Activated naive CD8-positive, alpha-beta T cell treated with anti-CD3 and anti-CD28 coated beads, Interleukin-2, amount 10 ng/mL, durations not matched to agents 7 days and 5 days (primary cell): ENCODE data around the gene KRTAP10-5. TPM values are rescaled to one million over a fixed set of nuclear protein-coding genes. Genes with fewer than 3 reads are reported as not detected.
"Not testable (repeated sequence)": the region's sequence is repeated elsewhere in the genome, so short reads cannot be mapped to it uniquely, and the experiment has no call there.

Source experiments
- ATAC-seq: fragments of 150-1000 bp; cut with Tn5 transposase; one replicate; pipeline ENCODE4 v1.10.0; 2021; ENCODE audit warnings: low read depth, moderate library complexity
- POLR2A ChIA-PET: fragments of 350-600 bp; sonication (Branson Sonifier 250); formaldehyde crosslinking; loops from one replicate; lab custom pipeline; 2021; ENCODE audit warnings: antibody characterized with exemption; lab: Charles Lee
- DNase-seq: peaks from one replicate; pipeline ENCODE4 v3.0.0; 2021
- H3K27ac Mint-ChIP-seq: one replicate; pipeline ENCODE4 v1.8.0; 2022; ENCODE audit warnings: mild to moderate bottlenecking, mixed read lengths
- H3K27me3 Mint-ChIP-seq: one replicate; pipeline ENCODE4 v1.8.0; 2022; ENCODE audit warnings: mild to moderate bottlenecking, moderate library complexity, mixed read lengths
- H3K36me3 Mint-ChIP-seq: one replicate; pipeline ENCODE4 v1.8.0; 2021; ENCODE audit warnings: mild to moderate bottlenecking, mixed read lengths
- H3K4me1 Mint-ChIP-seq: one replicate; pipeline ENCODE4 v1.8.0; 2021; ENCODE audit warnings: mixed read lengths
- H3K4me3 Mint-ChIP-seq: one replicate; pipeline ENCODE4 v1.8.0; 2022; ENCODE audit warnings: mild to moderate bottlenecking, moderate library complexity, mixed read lengths
- H3K9me3 Mint-ChIP-seq: one replicate; pipeline ENCODE4 v1.8.0; 2021; ENCODE audit warnings: mixed read lengths
- total RNA-seq, 2 experiments: library from RNA; stranded (reverse); gene quantifications; one replicate each; pipeline ENCODE4 v1.2.3, GENCODE V29; 2021

Gene KRTAP10-5, protein sequence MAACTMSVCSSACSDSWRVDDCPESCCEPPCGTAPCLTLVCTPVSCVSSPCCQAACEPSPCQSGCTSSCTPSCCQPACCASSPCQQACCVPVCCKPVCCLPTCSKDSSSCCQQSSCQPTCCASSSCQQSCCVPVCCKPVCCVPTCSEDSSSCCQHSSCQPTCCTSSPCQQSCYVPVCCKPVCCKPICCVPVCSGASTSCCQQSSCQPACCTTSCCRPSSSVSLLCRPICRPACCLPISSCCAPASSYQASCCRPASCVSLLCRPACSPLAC
- not detected for total RNA-seq

DNA sequence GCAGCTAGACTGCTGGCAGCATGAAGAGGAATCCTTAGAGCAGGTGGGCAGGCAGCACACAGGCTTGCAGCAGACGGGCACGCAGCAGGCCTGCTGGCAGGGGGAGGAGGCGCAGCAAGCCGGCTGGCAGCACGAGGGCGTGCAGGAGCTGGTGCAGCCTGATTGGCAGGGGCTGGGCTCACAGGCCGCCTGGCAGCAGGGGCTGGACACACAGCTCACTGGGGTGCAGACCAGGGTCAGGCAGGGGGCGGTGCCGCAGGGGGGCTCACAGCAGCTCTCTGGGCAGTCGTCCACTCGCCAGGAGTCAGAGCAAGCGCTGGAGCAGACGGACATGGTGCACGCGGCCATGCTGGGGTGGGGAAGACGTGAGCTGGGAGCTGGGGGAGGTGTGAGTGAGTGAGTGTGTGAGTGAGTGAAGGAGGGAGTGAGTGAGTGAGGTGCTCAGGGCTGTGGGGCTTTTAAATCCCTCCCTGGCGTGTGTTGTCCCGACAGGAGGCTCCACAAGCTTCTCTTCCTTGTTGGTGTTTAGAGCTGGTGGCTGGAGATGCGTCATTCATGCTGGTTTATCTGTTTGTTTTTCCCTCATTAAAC is at the start of gene KRTAP10-5:
Gene KRTAP10-5, minus strand, starts transcription at position 374 of the 591 bp plus-strand sequence. Its CDS starts 26 bp downstream, at position 348.
- POLR2A ChIA-PET, H3K4me1 Mint-ChIP-seq, H3K4me3 Mint-ChIP-seq, H3K27ac Mint-ChIP-seq, ATAC-seq, DNase-seq, H3K36me3 Mint-ChIP-seq: not testable (repeated sequence)
- Mint-ChIP-seq H3K27me3 (peaks cover 11% of the 10 kb centered on the region), H3K9me3 (peaks cover 31% of the 10 kb centered on the region)

DNA sequence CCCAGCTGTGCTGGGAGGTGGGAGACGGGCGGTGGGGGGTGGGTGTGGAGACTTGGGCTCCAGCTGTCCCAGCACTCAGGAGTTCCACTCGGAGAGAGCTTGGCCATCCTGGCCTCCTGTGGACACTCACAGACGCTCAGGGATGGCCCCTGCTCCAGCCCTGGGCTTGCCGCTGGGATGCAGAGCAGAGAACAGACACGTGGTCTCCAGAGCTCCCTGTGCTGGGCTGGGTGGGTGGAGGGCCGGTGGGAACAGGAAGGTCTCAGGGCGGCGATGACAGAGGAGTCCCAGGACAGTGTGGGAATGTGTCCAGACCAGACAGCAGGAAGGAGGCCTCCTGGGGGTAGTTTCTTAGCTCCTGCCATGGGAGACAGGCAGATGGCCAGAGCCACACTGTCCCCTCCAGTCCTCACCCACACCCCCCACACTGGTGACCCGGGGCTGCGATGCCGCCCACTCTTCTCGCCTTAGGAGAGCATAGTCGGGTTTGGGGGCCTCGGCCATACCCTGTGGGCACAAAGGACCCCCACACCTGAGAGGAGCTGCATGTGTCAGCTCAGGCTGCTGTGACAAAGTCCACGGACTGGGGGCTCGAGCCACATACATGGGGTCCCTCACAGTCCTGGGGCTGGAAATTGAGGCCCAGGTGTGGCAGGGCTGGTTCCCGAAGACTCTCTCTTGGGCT is 48.4 kb upstream of the KRTAP10-5 start:
- no peaks in the 10 kb centered on the region for H3K27me3 Mint-ChIP-seq
- ATAC-seq (no peak), DNase-seq (no peak)
- H3K9me3 Mint-ChIP-seq, result peaks cover 39% of the 10 kb centered on the region
- H3K27ac Mint-ChIP-seq, result no peak overlapping the region
- peaks cover 8% of the 10 kb centered on the region for H3K4me1 Mint-ChIP-seq
- POLR2A ChIA-PET, result interaction anchor here (0.5 to 1.2 kb wide), 2 partner anchors 10 to 81 kb away, joined by 3 to 4 read pairs; no protein-coding TSS in a partner anchor
- H3K4me3 Mint-ChIP-seq, result no peak overlapping the region
- peaks cover 18% of the 10 kb centered on the region for H3K36me3 Mint-ChIP-seq

DNA sequence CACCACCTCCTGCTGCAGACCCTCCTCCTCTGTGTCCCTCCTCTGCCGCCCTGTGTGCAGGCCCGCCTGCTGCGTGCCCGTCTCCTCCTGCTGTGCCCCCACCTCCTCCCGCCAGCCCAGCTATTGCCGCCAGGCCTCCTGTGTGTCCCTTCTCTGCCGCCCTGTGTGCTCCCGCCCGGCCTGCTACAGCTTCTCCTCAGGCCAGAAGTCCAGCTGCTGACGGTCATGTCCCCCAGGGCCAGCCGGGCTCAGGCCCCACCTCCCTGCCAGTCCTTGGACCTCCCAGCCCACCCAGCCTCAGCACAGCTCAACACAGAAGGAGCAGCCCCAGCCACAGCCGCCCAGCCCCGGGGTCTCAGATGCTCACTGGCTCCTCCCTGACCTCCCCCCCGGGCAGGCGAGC is 47.4 kb upstream of the KRTAP10-5 start:
- ATAC-seq, H3K4me1 Mint-ChIP-seq, H3K27ac Mint-ChIP-seq, POLR2A ChIA-PET, DNase-seq, H3K4me3 Mint-ChIP-seq, H3K27me3 Mint-ChIP-seq: not testable (repeated sequence)
- H3K36me3 Mint-ChIP-seq, result peaks cover 19% of the 10 kb centered on the region
- peaks cover 37% of the 10 kb centered on the region for H3K9me3 Mint-ChIP-seq

DNA sequence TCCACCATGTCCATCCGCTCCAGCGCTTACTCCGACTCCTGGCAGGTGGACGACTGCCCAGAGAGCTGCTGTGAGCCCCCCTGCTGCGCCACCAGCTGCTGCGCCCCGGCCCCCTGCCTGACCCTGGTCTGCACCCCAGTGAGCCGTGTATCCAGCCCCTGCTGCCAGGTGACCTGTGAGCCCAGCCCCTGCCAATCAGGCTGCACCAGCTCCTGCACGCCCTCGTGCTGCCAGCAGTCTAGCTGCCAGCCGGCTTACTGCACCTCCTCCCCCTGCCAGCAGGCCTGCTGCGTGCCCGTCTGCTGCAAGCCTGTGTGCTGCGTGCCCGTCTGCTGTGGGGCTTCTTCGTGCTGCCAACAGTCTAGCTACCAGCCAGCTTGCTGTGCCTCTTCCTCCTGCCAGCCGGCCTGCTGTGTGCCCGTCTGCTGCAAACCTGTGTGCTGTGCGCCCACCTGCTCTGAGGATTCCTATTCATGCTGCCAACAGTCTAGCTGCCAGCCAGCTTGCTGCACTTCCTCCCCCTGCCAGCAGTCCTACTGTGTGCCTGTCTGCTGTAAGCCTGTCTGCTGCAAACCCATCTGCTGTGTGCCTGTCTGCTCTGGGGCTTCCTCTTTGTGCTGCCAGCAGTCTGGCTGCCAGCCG is 46.9 kb upstream of the KRTAP10-5 start:
- H3K4me3 Mint-ChIP-seq, DNase-seq, ATAC-seq, POLR2A ChIA-PET, H3K27me3 Mint-ChIP-seq, H3K4me1 Mint-ChIP-seq, H3K27ac Mint-ChIP-seq: not testable (repeated sequence)
- H3K36me3 Mint-ChIP-seq, result peaks cover 19% of the 10 kb centered on the region
- peaks cover 40% of the 10 kb centered on the region for H3K9me3 Mint-ChIP-seq

DNA sequence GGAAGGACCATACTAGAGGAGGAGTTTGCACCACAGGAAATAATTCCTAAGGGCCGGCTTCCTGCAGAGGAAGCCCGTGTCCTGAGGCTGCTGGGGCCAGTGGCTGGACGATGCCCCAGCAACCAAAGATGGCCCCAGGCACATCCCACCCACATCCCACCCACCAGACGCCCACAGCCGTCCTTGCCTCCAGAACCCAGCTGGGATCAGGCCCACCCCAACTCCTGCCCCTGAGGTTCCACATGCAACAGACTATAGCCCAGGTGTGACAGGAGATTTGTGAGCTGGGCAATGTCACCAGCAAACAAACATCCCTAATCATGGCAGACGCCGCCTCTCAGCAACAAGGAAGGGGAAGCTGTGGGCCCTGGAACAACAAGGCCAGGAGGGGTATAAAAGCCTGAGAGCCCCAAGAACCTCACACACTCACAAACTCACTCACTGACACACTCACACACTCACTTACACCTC is 46.3 kb upstream of the KRTAP10-5 start, which contains the start of gene KRTAP10-9:
Gene KRTAP10-9, plus strand, starts transcription at position 421 of the 471 bp plus-strand sequence. CDS start 79 bp downstream, outside the sequence.
- POLR2A ChIA-PET, result no interaction called here
- Mint-ChIP-seq H3K36me3 (peaks cover 19% of the 10 kb centered on the region), H3K9me3 (peaks cover 39% of the 10 kb centered on the region), H3K4me1 (peaks cover 8% of the 10 kb centered on the region), H3K27me3 (no peaks in the 10 kb centered on the region), H3K27ac (peak within 1 kb of the TSS; percentile 32), H3K4me3 (no peak within 1 kb of the TSS)
- ATAC-seq (no peak), DNase-seq (no peak)

DNA sequence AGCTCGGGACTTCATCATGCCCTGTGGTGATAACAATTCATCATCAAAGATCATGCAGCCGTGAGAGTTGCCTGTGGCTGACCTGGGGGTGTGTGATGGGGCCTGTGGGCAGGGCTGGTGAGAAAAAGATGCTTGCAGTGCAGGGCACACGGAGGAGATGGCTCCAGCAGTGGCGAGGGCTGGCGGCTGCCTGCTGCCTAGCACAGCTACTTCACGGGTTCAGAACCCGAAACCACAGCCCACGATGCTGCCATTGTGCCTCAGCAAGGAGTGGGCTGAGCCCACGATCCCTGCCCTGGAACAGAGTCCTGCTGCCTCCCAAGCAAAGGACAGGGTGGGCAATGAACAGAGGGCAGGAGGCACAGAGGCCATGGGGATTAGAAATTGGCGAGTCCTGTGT is 45.9 kb upstream of the KRTAP10-5 start:
- Mint-ChIP-seq H3K4me3 (no peak overlapping the region), H3K9me3 (peaks cover 37% of the 10 kb centered on the region), H3K27ac (peak overlapping the region; percentile 32), H3K27me3 (no peaks in the 10 kb centered on the region), H3K36me3 (peaks cover 19% of the 10 kb centered on the region), H3K4me1 (peaks cover 8% of the 10 kb centered on the region)
- ATAC-seq (no peak), DNase-seq (no peak)
- POLR2A ChIA-PET, result no interaction called here

DNA sequence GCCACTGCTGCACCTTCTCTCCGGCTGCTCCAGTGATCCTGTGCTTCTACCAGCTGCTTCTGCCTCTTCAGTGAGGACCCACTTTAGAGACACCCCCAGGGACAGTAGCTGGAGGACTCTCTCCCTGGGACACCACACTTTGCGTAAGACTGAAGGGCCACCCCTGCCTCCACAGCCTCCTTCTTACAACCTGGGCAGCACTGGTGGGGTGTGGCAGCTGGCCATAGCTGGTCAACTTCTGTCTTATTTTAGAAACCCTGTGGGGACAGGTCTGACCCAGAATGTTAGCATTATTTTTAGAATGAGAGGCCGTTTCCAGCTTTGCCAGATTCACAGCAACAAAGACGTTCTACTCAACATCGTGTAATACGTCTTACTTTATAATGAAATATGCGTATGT is 45.4 kb upstream of the KRTAP10-5 start:
- no peaks in the 10 kb centered on the region for H3K27me3 Mint-ChIP-seq
- H3K4me3 Mint-ChIP-seq, result no peak overlapping the region
- no peak overlapping the region for H3K27ac Mint-ChIP-seq
- ATAC-seq (no peak), DNase-seq (no peak)
- peaks cover 34% of the 10 kb centered on the region for H3K9me3 Mint-ChIP-seq
- POLR2A ChIA-PET, result no interaction called here
- peaks cover 8% of the 10 kb centered on the region for H3K4me1 Mint-ChIP-seq
- peaks cover 16% of the 10 kb centered on the region for H3K36me3 Mint-ChIP-seq

DNA sequence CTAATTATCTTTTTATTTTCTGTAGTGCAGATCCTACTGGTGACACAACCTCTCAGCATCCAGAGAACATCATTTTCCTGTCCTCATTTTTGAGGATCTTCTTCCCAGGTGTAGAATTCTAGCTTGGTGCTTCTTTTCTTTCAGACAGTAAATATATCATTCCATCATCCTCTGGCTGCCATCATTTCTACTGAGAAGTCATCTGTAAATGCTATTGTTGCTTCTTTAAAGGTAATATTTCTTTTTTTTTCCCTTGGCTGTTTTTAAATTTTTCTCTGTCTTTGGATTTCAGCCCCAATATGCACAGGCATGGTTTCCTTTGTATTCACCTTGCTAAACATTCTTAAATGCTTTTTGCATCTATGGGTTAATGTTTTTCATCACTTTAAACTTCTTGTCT is 43.2 kb upstream of the KRTAP10-5 start:
- Mint-ChIP-seq H3K27ac (no peak overlapping the region), H3K4me3 (no peak overlapping the region), H3K27me3 (no peaks in the 10 kb centered on the region), H3K4me1 (peaks cover 12% of the 10 kb centered on the region), H3K36me3 (peaks cover 22% of the 10 kb centered on the region), H3K9me3 (peaks cover 39% of the 10 kb centered on the region)
- POLR2A ChIA-PET, result no interaction called here
- no peak for DNase-seq
- ATAC-seq, result no peak

DNA sequence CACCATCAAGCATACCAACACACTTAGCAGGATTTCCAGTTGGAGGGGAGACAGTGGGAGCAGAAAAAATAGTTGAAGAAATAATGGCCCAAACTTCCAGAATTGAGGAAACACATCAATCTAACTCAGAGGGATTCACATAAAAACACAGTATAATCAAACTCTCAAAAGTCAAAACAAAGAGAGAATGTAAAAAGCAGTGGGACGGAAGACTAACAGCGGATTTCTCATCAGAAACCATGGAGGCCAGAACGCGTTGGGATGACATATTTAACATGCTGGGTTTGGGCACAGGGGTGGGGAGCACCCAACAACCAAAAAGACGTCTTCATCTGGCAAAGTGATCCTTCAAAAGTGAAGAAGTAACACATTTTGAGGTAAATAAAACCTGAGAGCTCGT is 39.5 kb upstream of the KRTAP10-5 start:
- Mint-ChIP-seq H3K36me3 (peaks cover 27% of the 10 kb centered on the region), H3K9me3 (peaks cover 40% of the 10 kb centered on the region), H3K4me1 (peaks cover 21% of the 10 kb centered on the region), H3K4me3 (no peak overlapping the region), H3K27ac (no peak overlapping the region), H3K27me3 (no peaks in the 10 kb centered on the region)
- DNase-seq (no peak), ATAC-seq (no peak)
- POLR2A ChIA-PET, result interaction anchor here (1.3 kb wide), 2 partner anchors 38 to 62 kb away, joined by 3 to 8 read pairs; partner anchors contain the start of genes KRTAP12-1 and KRTAP12-3

DNA sequence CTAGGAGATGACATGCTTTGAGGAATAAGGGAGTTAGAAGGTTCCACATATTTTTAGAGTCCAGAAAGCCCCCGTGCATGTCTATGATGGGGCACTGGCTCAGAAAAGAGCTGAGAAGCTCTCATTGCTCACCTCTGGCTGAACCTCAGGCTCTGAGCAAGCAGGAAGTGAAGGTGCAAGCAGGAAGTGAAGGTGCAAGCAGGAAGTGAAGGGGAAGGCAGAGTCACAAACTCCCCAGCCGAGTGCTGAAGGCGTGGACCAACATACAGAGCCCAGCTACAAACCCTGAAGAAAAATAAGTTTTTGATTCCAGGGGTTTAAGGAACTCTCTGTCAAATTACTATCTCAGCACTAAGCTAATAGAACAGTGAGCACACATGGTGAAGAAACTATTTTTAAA is 38.5 kb upstream of the KRTAP10-5 start:
- peaks cover 25% of the 10 kb centered on the region for H3K36me3 Mint-ChIP-seq
- POLR2A ChIA-PET, result interaction anchor here (1.2 to 1.3 kb wide), 4 partner anchors 10 to 71 kb away, joined by 3 to 8 read pairs (median 4); partner anchors contain the start of genes KRTAP12-1 and KRTAP12-3
- peaks cover 33% of the 10 kb centered on the region for H3K9me3 Mint-ChIP-seq
- DNase-seq (no peak), ATAC-seq (peak; percentile 97)
- no peaks in the 10 kb centered on the region for H3K27me3 Mint-ChIP-seq
- peaks cover 21% of the 10 kb centered on the region for H3K4me1 Mint-ChIP-seq
- peak overlapping the region; percentile 79 for H3K27ac Mint-ChIP-seq
- peak overlapping the region; percentile 48 for H3K4me3 Mint-ChIP-seq

DNA sequence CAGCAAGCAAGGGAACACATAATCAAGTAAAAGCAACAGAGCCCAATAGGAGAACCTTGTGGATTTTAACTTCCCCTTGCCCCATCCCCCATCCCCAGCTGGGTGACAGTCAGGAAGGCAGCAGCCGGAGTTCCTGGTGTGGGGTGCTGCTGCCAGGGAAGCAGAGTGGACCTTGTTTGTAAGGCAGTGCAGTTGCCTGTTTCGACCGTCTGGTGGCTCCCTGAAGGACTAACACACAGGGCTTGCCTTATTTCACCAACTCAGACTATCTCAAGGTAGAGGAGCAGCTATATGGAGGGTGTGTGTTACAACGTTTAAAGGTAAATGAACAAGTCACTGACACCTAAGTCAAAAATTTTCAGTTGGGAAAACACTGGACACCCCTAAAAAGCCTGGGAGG is 38.1 kb upstream of the KRTAP10-5 start:
- DNase-seq (no peak), ATAC-seq (peak; percentile 39)
- Mint-ChIP-seq H3K27me3 (no peaks in the 10 kb centered on the region), H3K4me1 (peaks cover 21% of the 10 kb centered on the region), H3K4me3 (peak overlapping the region; percentile 48), H3K27ac (peak overlapping the region; percentile 79), H3K9me3 (peaks cover 32% of the 10 kb centered on the region), H3K36me3 (peaks cover 25% of the 10 kb centered on the region)
- POLR2A ChIA-PET, result interaction anchor here (1.2 to 1.3 kb wide), 4 partner anchors 10 to 71 kb away, joined by 3 to 8 read pairs (median 4); partner anchors contain the start of genes KRTAP12-1 and KRTAP12-3

DNA sequence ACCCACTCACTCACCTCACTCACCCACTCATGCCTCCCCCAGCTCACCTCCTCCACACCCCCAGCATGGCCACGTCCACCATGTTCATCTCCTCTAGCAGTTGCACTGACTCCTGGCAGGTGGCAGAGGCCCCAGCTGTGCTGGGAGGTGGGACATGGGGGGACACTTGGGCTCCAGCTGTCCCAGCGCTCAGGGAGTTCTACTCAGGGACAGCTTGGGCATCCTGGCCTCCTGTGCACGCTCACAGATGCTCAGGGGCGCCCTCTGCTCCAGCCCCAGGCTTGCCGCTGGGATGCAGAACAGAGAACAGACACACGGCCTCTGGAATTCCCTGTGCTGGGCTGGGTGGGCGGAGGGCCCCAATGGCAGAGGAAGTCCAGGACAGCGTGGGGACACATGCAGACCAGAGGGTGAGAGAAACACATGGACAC is 36.7 kb upstream of the KRTAP10-5 start:
- no peak overlapping the region for H3K4me3 Mint-ChIP-seq
- peaks cover 23% of the 10 kb centered on the region for H3K36me3 Mint-ChIP-seq
- H3K9me3 Mint-ChIP-seq, result peaks cover 23% of the 10 kb centered on the region
- DNase-seq (no peak), ATAC-seq (no peak)
- POLR2A ChIA-PET, result no interaction called here
- peaks cover 21% of the 10 kb centered on the region for H3K4me1 Mint-ChIP-seq
- no peak overlapping the region for H3K27ac Mint-ChIP-seq
- H3K27me3 Mint-ChIP-seq, result no peaks in the 10 kb centered on the region

DNA sequence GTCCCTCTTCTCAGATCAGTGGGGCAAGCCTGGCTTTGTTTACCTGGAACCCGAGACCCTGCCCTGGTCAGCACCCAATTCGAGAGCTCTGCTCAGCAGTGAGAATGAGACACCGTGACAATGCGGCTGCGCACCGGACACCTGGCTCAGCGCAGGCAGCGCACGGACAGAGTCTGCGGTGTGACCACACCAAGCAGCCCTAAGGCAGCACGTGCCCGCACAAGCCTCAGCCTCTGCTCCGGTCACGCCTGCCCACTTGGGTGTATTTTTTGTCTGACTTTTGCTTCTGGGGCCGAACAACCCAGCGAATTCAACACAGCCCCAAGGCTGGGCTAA is 36.2 kb upstream of the KRTAP10-5 start:
- peaks cover 21% of the 10 kb centered on the region for H3K4me1 Mint-ChIP-seq
- POLR2A ChIA-PET, result no interaction called here
- DNase-seq (no peak), ATAC-seq (no peak)
- peaks cover 21% of the 10 kb centered on the region for H3K9me3 Mint-ChIP-seq
- no peak overlapping the region for H3K4me3 Mint-ChIP-seq
- peaks cover 23% of the 10 kb centered on the region for H3K36me3 Mint-ChIP-seq
- H3K27me3 Mint-ChIP-seq, result no peaks in the 10 kb centered on the region
- peak overlapping the region; percentile 9 for H3K27ac Mint-ChIP-seq
